MM.1S (cell line): ENCODE results near the gene MUC16.

Experiments
- EZH2 ChIP-seq: fragments of 300-600 bp; sonication (generic); optimal IDR thresholded peaks from 2 replicates; pipeline ENCODE3; 2017; ENCODE audit warnings: low read depth, mild to moderate bottlenecking, antibody characterized with exemption, low read length, mixed read lengths
- EZH2phosphoT487 ChIP-seq: fragments of 300-600 bp; sonication (generic); IDR thresholded peaks from 2 replicates; pipeline ENCODE4 v1.6.1; 2018; ENCODE audit warnings: antibody characterized with exemption, low read length
- TF ChIP-seq, protein P1 (sequence below): fragments of 300-600 bp; sonication (generic); IDR thresholded peaks from 2 replicates; pipeline ENCODE4 v1.5.1; 2016; ENCODE audit warnings: antibody characterized with exemption, low read length, mixed read lengths

DNA sequence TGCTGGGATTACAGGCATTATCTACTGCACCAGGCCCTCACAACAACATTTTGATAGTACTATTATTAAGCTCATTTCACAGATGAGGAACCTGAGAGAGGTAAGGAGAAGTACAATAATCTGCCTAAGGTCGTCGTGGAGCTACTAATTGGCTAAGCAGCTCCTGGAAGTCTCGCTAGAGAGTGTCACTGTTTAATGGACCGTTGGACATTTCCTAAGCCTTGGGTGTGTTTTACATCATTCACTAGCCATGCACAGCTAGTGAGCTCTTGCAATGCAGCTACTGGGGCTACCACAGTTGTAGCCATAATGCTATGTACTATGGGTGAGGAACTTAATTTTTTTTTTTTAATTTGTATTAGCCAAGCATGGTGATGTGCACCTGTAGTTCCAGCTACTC is 42.7 kb upstream of the MUC16 start:
- TF ChIP-seq, protein P1, sequence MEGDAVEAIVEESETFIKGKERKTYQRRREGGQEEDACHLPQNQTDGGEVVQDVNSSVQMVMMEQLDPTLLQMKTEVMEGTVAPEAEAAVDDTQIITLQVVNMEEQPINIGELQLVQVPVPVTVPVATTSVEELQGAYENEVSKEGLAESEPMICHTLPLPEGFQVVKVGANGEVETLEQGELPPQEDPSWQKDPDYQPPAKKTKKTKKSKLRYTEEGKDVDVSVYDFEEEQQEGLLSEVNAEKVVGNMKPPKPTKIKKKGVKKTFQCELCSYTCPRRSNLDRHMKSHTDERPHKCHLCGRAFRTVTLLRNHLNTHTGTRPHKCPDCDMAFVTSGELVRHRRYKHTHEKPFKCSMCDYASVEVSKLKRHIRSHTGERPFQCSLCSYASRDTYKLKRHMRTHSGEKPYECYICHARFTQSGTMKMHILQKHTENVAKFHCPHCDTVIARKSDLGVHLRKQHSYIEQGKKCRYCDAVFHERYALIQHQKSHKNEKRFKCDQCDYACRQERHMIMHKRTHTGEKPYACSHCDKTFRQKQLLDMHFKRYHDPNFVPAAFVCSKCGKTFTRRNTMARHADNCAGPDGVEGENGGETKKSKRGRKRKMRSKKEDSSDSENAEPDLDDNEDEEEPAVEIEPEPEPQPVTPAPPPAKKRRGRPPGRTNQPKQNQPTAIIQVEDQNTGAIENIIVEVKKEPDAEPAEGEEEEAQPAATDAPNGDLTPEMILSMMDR = no peak
- no peak for TF ChIP-seq EZH2phosphoT487
- TF ChIP-seq EZH2 = no peak
